HUES48 (cell line): ENCODE results near the gene COL24A1.
A peak's percentile ranks its signal among the peaks of the same experiment; 100 is the strongest.

Experiments
- H3K27ac ChIP-seq: one replicate; pipeline ENCODE4 v1.7.0; 2013; ENCODE audit warnings: low read depth, low read length, inconsistent platforms
- H3K27me3 ChIP-seq: 2 replicates; pipeline ENCODE4 v1.6.1; 2013; ENCODE audit warnings: mild to moderate bottlenecking, low read length; ENCODE audit not compliant: control insufficient read depth, insufficient read depth
- H3K36me3 ChIP-seq: 2 replicates; pipeline ENCODE4 v1.6.1; 2013; ENCODE audit warnings: low read length; ENCODE audit not compliant: control insufficient read depth, insufficient read depth
- H3K4me1 ChIP-seq: 2 replicates; pipeline ENCODE4 v1.6.1; 2013; ENCODE audit warnings: mild to moderate bottlenecking, low read length; ENCODE audit not compliant: control insufficient read depth, insufficient read depth
- H3K4me3 ChIP-seq: 2 replicates; pipeline ENCODE4 v1.5.1; 2013; ENCODE audit warnings: mild to moderate bottlenecking, low read depth, low read length
- H3K9ac ChIP-seq: 2 replicates; pipeline ENCODE4 v1.6.1; 2013; ENCODE audit warnings: mild to moderate bottlenecking, low read depth, low read length, moderate library complexity
- H3K9me3 ChIP-seq: 2 replicates; pipeline ENCODE4 v1.6.1; 2013; ENCODE audit warnings: low read length; ENCODE audit not compliant: control insufficient read depth, insufficient read depth

Gene COL24A1

GRCh38 chr1:86156566-86157455 lies at the start of gene COL24A1:
TSS of gene COL24A1 (minus strand) at chr1:86156772. CDS start at chr1:86156396, 376 bp downstream.
- H3K27ac ChIP-seq: no peak within 1 kb of the TSS
- no peaks in the 10 kb centered on the region for H3K36me3 ChIP-seq
- peaks cover 19% of the 10 kb centered on the region for H3K4me1 ChIP-seq
- H3K9me3 ChIP-seq: no peaks in the 10 kb centered on the region
- H3K27me3 ChIP-seq: peaks cover 48% of the 10 kb centered on the region
- H3K9ac ChIP-seq: peak within 1 kb of the TSS; percentile 47; the same call in 1 of the 2 replicates
- H3K4me3 ChIP-seq: peak within 1 kb of the TSS; percentile 68

GRCh38 chr1:86205741-86206140 lies 49.2 kb upstream of the COL24A1 start:
- Histone ChIP-seq H3K9ac (no peak overlapping the region), H3K36me3 (no peaks in the 10 kb centered on the region), H3K4me1 (no peaks in the 10 kb centered on the region), H3K27ac (no peak overlapping the region), H3K27me3 (no peaks in the 10 kb centered on the region), H3K9me3 (no peaks in the 10 kb centered on the region), H3K4me3 (no peak overlapping the region)

GRCh38 chr1:86202552-86203340 lies 46.2 kb upstream of the COL24A1 start:
- Histone ChIP-seq H3K27me3 (no peaks in the 10 kb centered on the region), H3K36me3 (no peaks in the 10 kb centered on the region), H3K27ac (no peak overlapping the region), H3K4me1 (no peaks in the 10 kb centered on the region), H3K9ac (no peak overlapping the region), H3K4me3 (no peak overlapping the region), H3K9me3 (no peaks in the 10 kb centered on the region)

GRCh38 chr1:86201311-86201710 lies 44.7 kb upstream of the COL24A1 start:
- no peaks in the 10 kb centered on the region for H3K4me1 ChIP-seq
- no peaks in the 10 kb centered on the region for H3K36me3 ChIP-seq
- no peaks in the 10 kb centered on the region for H3K9me3 ChIP-seq
- no peaks in the 10 kb centered on the region for H3K27me3 ChIP-seq
- H3K4me3 ChIP-seq: no peak overlapping the region
- H3K9ac ChIP-seq: no peak overlapping the region
- H3K27ac ChIP-seq: no peak overlapping the region

GRCh38 chr1:86200901-86201300 lies 44.3 kb upstream of the COL24A1 start:
- Histone ChIP-seq H3K4me1 (peaks cover 4% of the 10 kb centered on the region), H3K9me3 (no peaks in the 10 kb centered on the region), H3K27me3 (no peaks in the 10 kb centered on the region), H3K4me3 (no peak overlapping the region), H3K36me3 (no peaks in the 10 kb centered on the region), H3K9ac (no peak overlapping the region), H3K27ac (no peak overlapping the region)

- Histone ChIP-seq H3K4me3 (no peak overlapping the region), H3K9ac (no peak overlapping the region), H3K27me3 (no peaks in the 10 kb centered on the region), H3K4me1 (peaks cover 20% of the 10 kb centered on the region), H3K9me3 (no peaks in the 10 kb centered on the region), H3K27ac (no peak overlapping the region), H3K36me3 (no peaks in the 10 kb centered on the region)
These were observed 40.8 kb upstream of the COL24A1 start for GRCh38 chr1:86197206-86197855.

GRCh38 chr1:86195281-86195680 lies 38.7 kb upstream of the COL24A1 start:
- no peaks in the 10 kb centered on the region for H3K27me3 ChIP-seq
- peaks cover 27% of the 10 kb centered on the region for H3K4me1 ChIP-seq
- no peak overlapping the region for H3K9ac ChIP-seq
- H3K9me3 ChIP-seq: no peaks in the 10 kb centered on the region
- no peaks in the 10 kb centered on the region for H3K36me3 ChIP-seq
- no peak overlapping the region for H3K4me3 ChIP-seq
- H3K27ac ChIP-seq: peak overlapping the region; percentile 38

- Histone ChIP-seq H3K9me3 (no peaks in the 10 kb centered on the region), H3K36me3 (no peaks in the 10 kb centered on the region), H3K4me1 (peaks cover 27% of the 10 kb centered on the region), H3K4me3 (no peak overlapping the region), H3K27ac (no peak overlapping the region), H3K27me3 (no peaks in the 10 kb centered on the region), H3K9ac (no peak overlapping the region)
These were observed 38.0 kb upstream of the COL24A1 start for GRCh38 chr1:86194491-86195034.

GRCh38 chr1:86192417-86192816 lies 35.8 kb upstream of the COL24A1 start:
- Histone ChIP-seq H3K27ac (no peak overlapping the region), H3K4me3 (no peak overlapping the region), H3K9me3 (no peaks in the 10 kb centered on the region), H3K27me3 (no peaks in the 10 kb centered on the region), H3K9ac (no peak overlapping the region), H3K4me1 (peaks cover 27% of the 10 kb centered on the region), H3K36me3 (no peaks in the 10 kb centered on the region)

- Histone ChIP-seq H3K27me3 (no peaks in the 10 kb centered on the region), H3K27ac (peak overlapping the region; percentile 39), H3K36me3 (no peaks in the 10 kb centered on the region), H3K9me3 (no peaks in the 10 kb centered on the region), H3K9ac (no peak overlapping the region; the same call in 1 of the 2 replicates), H3K4me3 (no peak overlapping the region), H3K4me1 (peaks cover 27% of the 10 kb centered on the region)
These were observed 35.4 kb upstream of the COL24A1 start for GRCh38 chr1:86191958-86192357.
